Lower lobe of right lung (tissue), 2 donors: ENCODE measurements around the gene TTC28. TPM values are rescaled to one million over a fixed set of nuclear protein-coding genes. Genes with fewer than 3 reads are reported as not detected.
A peak's percentile ranks its signal among the peaks of the same experiment; 100 is the strongest.

Experiments
- ATAC-seq, 2 donors: fragments of 200-7000 bp; cut with Tn5 transposase; one replicate each; pipeline ENCODE4 v1.9.1; 2020 to 2022; ENCODE audit warnings: mild to moderate bottlenecking in 2 of 2, moderate library complexity in 2 of 2
- DNase-seq: peaks from one replicate; pipeline ENCODE4 v3.0.0-alpha.2; 2020
- H3K27ac ChIP-seq: fragments of 200-600 bp; one replicate; pipeline ENCODE4 v1.8.0; 2022
- H3K27me3 ChIP-seq: fragments of 200-600 bp; one replicate; pipeline ENCODE4 v1.8.0; 2022; ENCODE audit warnings: low read depth
- H3K36me3 ChIP-seq: fragments of 200-600 bp; one replicate; pipeline ENCODE4 v1.8.0; 2022; ENCODE audit warnings: mild to moderate bottlenecking
- H3K4me1 ChIP-seq: fragments of 200-600 bp; one replicate; pipeline ENCODE4 v1.8.0; 2022
- H3K4me3 ChIP-seq: fragments of 200-600 bp; one replicate; pipeline ENCODE4 v1.8.0; 2022; ENCODE audit warnings: mild to moderate bottlenecking
- H3K9me3 ChIP-seq: fragments of 200-600 bp; one replicate; pipeline ENCODE4 v1.8.0; 2022
- intact Hi-C: fragments of 100-400 bp; cut with DNase I; formaldehyde crosslinking; loops from one replicate; pipeline ENCODE4 v1.11.0; 2022
- total RNA-seq: library from RNA; stranded (reverse); fragmentation: NEBNext Ultra II Directional; extraction: Animal tissue kit (Norgen Biotek cat#: 25700); gene quantifications from one replicate; pipeline ENCODE4 v1.2.1, GENCODE V29; 2021
- TF ChIP-seq, protein P1 (sequence below): fragments of 200-600 bp; IDR thresholded peaks from one replicate; pipeline ENCODE4 v1.8.0; 2022; ENCODE audit warnings: antibody characterized with exemption, mild to moderate bottlenecking
- donor health status: DM: no; HTN: yes; CAD: no; lungs with severe emphysema.

TTC28 gene
- total RNA-seq, 1 donor from 2014 or later: 39.6 TPM

DNA sequence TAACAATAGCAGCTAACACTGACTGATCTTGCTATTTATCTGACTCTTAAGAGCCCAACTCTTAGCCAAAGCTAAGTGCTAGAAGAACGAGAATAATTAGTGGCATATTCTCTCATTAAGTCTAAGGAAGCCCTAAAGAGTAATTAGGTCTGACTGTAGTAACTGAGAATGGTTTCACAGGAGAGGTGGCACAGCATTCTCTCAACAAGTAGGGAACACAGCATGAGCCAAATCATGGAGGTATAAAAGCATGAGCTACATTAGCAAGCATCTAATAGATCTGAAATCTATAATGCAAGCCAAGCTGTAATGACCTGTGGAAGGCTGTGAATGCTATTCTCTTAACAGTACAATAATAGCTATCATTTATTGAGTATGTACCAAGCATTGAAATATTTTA, 230.6 kb downstream of the TTC28 start:
- intact Hi-C loops: no loop called here
- no peaks in the 10 kb centered on the region for H3K9me3 ChIP-seq
- no peak for DNase-seq

DNA sequence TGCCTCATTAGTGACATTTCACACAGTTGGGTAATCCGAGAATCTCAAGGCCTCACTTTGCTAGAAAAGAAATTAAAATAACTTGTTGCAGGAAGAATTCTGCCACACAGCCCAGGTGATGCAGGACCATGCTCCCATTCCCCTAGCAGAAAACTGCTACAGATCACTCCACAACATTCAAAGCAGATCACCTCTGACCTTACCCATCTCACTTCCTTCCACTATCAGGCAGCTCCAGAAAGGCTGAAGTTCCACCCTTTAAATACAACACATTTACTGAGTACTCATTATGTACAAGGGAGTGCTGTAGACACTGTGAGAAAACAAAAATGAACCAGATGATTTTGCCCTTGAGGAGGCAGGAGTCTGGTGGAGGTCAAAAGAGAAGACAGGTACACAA, 231.0 kb downstream of the TTC28 start:
- no peak overlapping the region for H3K4me3 ChIP-seq
- intact Hi-C loops: no loop called here
- ATAC-seq: no peak
- TF ChIP-seq, protein P1, sequence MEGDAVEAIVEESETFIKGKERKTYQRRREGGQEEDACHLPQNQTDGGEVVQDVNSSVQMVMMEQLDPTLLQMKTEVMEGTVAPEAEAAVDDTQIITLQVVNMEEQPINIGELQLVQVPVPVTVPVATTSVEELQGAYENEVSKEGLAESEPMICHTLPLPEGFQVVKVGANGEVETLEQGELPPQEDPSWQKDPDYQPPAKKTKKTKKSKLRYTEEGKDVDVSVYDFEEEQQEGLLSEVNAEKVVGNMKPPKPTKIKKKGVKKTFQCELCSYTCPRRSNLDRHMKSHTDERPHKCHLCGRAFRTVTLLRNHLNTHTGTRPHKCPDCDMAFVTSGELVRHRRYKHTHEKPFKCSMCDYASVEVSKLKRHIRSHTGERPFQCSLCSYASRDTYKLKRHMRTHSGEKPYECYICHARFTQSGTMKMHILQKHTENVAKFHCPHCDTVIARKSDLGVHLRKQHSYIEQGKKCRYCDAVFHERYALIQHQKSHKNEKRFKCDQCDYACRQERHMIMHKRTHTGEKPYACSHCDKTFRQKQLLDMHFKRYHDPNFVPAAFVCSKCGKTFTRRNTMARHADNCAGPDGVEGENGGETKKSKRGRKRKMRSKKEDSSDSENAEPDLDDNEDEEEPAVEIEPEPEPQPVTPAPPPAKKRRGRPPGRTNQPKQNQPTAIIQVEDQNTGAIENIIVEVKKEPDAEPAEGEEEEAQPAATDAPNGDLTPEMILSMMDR: no peak
- DNase-seq: no peak
- no peaks in the 10 kb centered on the region for H3K9me3 ChIP-seq
- no peaks in the 10 kb centered on the region for H3K36me3 ChIP-seq
- no peaks in the 10 kb centered on the region for H3K27me3 ChIP-seq
- peaks cover 13% of the 10 kb centered on the region for H3K4me1 ChIP-seq
- H3K27ac ChIP-seq: no peak overlapping the region

More for the DNA sequence above, 230.6 kb downstream of the TTC28 start:
- H3K27me3 ChIP-seq: no peaks in the 10 kb centered on the region
- no peaks in the 10 kb centered on the region for H3K36me3 ChIP-seq
- H3K4me3 ChIP-seq: no peak overlapping the region
- no peak for ATAC-seq
- H3K4me1 ChIP-seq: peaks cover 9% of the 10 kb centered on the region
- TF ChIP-seq, protein P1: no peak
- no peak overlapping the region for H3K27ac ChIP-seq

DNA sequence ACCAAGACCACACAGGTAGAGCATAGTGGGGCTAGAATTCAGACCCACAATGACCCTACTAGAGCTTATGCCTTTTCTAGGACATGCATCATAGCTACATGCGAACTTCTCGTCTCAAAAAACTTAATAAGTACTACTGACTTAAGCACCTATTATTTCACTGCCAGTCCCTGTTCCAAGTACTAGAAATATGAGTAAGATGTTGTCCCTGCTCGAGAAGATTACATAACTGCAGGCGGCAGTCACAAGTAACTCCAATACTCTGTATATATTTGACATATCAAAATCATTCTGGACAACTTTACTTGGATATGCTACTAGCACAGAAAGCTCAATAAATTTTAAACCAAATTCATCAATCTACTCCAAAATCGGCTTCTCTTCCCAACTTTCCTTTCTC, 235.0 kb downstream of the TTC28 start:
- Histone ChIP-seq H3K27ac (no peak overlapping the region), H3K27me3 (no peaks in the 10 kb centered on the region), H3K9me3 (no peaks in the 10 kb centered on the region), H3K4me1 (peaks cover 13% of the 10 kb centered on the region), H3K4me3 (no peak overlapping the region), H3K36me3 (no peaks in the 10 kb centered on the region)
- DNase-seq: no peak
- TF ChIP-seq, protein P1: no peak
- intact Hi-C loops: no loop called here
- ATAC-seq: peak; percentile 32 to 63

DNA sequence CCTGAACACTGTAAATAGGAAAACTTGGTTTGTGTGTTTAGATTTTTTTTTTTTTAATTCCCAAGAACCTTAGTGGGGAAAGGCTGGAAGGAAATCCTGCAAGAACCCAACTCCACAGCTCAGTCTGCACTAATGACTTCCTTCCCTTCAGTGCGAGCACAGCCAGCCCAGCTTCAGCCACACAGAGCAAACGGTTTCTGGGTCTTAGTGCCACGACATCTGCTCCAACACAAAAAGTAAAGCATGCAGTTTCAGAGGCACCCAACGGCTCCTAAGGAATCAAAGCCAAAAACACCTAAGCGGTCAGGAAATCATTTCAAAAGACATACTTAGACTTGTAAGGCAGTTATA, 236.1 kb downstream of the TTC28 start:
- DNase-seq: peak; percentile 63
- no peaks in the 10 kb centered on the region for H3K36me3 ChIP-seq
- H3K27ac ChIP-seq: peak overlapping the region; percentile 82
- peak overlapping the region; percentile 64 for H3K4me3 ChIP-seq
- ATAC-seq: peak; percentile 85 to 87
- no peaks in the 10 kb centered on the region for H3K27me3 ChIP-seq
- H3K4me1 ChIP-seq: peaks cover 13% of the 10 kb centered on the region
- TF ChIP-seq, protein P1: no peak
- intact Hi-C loops: no loop called here
- H3K9me3 ChIP-seq: no peaks in the 10 kb centered on the region

DNA sequence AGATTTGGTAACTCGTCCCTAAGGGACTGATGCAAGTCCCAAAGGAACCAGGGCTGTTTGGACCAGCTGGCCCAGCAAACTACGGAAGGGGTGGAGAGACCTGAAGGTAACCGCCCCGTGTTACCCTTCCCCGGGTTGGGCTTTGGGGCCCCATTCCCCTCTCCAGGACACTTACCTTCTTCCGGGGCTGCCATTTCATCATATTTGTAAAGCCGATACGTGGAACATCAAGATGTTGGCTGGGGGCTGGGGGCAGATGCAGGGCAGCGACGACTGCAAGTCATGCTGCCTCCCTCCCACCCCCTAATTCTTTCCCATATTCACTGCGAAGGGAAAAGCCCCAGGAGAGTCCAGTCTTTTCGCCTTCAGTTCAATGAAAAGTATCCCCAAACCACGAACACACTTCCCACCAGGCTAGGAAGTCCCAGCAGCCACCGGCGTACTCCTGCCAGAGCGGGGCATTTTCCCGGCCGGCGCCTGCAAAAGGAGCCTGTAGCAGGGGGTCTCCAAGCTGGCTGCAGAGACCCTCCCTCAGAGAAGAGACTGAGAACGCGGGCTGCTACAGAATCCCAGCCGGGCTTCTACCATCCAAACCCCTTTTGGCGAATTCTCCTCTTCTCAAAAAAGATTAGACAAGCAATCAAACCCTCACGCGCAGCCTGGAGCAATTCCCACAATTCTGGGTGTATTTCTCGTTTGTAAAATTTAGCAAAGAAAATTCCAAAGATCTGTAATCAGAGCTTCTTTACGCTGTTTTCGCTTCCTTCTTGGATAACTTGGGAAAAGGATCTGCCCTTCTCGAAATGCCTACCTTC, 236.7 kb downstream of the TTC28 start:
- intact Hi-C loops: no loop called here
- H3K4me1 ChIP-seq: peaks cover 13% of the 10 kb centered on the region
- H3K9me3 ChIP-seq: no peaks in the 10 kb centered on the region
- peak; percentile 72 to 82 for ATAC-seq
- peak overlapping the region; percentile 82 for H3K27ac ChIP-seq
- DNase-seq: peak; percentile 72
- TF ChIP-seq, protein P1: no peak
- no peaks in the 10 kb centered on the region for H3K36me3 ChIP-seq
- no peaks in the 10 kb centered on the region for H3K27me3 ChIP-seq
- peak overlapping the region; percentile 64 for H3K4me3 ChIP-seq
